ENCODE measurements around the gene PYCR2. TPM values are rescaled to one million over a fixed set of nuclear protein-coding genes. Genes with fewer than 3 reads are reported as not detected.
"Not testable (repeated sequence)": the region's sequence is repeated elsewhere in the genome, so short reads cannot be mapped to it uniquely, and the experiment has no call there.

Gene PYCR2
- total and polyA plus RNA-seq, 4 experiments from 2014 or later = 73.6 to 116 (median 94.3) TPM

DNA sequence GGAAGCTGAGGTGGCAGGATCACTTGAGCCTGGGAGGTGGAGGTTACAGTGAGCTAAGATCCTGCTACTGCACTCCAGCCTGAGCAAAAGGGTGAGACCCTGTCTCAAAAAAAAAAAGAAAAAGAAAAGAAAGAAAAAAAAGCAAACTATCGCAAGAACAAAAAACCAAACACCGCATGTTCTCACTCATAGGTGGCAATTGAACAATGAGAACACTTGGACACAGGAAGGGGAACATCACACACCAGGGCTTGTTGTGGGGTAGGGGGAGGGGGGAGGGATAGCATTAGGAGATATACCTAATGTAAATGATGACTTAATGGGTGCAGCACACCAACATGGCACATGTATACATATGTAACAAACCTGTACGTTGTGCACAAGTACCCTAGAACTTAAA lies 5.4 kb upstream of the PYCR2 start:
- intact Hi-C loops (cut with micrococcal nuclease); H3K4me3 ChIP-seq (ENCODE audit: low read length in 2 of 2); H3K9me3 Mint-ChIP-seq; H3K9me3 ChIP-seq (ENCODE audit: control insufficient read depth in 1 of 2, low read length in 2 of 2); H3K27me3 Mint-ChIP-seq; H3K36me3 ChIP-seq (ENCODE audit: insufficient read depth, low read length); H3K36me3 Mint-ChIP-seq; H3K27me3 ChIP-seq (ENCODE audit: insufficient read depth, low read length); DNase-seq; H3K27ac ChIP-seq (ENCODE audit: low read depth, low read length): not testable (repeated sequence)
- H3K4me1 ChIP-seq (ENCODE audit: insufficient read depth, low read length) = peaks cover 28% of the 10 kb centered on the region
- ChIA-PET CTCF (ENCODE audit: partially characterized antibody) (interaction anchor here (0.8 to 0.9 kb wide), 2 partner anchors 13 to 31 kb away, joined by 3 read pairs; no protein-coding TSS in a partner anchor), POLR2A (ENCODE audit: partially characterized antibody) (interaction anchor here (1.2 to 1.5 kb wide), 3 partner anchors 46 to 462 kb away, joined by 3 to 6 read pairs (median 3); no protein-coding TSS in a partner anchor)
- Mint-ChIP-seq H3K4me3 (peak overlapping the region in 2 of 8 donors; percentile 6 to 43), H3K4me1 (peaks cover 0 to 11% (median 6%) of the 10 kb centered on the region in 4 donors), H3K27ac (peak overlapping the region in 6 of 7 donors; percentile 50 to 89 (median 74))

DNA sequence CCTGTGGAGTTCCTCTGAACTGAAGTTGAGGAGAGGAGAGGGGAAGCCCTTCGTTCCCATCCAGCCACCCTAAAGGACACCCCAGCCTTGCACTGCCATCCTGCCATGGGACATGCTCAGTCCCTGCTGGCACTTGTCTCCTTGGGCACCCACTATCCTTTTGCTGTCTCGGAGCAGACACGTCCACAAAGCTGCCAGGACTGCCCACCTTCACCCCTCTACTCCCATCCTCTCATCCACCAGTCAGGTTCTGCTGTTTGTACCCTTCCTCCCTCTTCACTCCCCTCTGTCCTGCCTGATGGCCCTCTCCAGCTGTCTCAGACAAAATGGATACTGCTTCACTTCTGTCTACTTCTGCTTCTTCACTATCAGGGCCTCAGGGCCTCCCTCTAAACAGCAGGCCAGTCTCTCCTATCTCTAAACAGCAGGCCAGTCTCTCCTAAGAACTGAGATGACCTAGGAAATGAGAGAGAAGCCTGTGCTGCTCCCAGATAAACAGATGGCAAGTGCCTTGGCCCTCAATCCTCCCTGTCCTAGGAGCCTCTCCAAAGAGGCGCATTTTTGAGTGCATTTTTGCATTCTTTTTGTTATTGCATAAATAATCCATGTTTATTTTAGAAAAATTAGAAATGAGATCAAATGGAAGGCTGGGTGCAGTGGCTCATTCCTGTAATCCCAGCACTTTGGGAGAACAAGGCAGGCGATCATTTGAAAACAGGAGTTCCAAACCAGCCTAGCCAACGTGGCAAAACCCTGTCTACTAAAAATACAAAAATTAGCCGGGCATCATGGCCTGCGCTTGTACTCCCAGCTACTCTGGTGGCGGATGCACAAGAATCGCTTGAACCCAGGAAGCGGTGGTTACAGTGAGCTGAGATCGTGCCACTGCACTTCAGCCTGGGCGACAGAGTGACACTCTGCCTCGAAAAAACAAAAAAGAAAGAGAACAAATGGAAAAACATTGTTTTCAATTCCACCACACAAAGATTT lies 4.4 kb upstream of the PYCR2 start:
- no peak overlapping the region for H3K27ac ChIP-seq (ENCODE audit: low read depth, low read length)

GRCh38 chr1:225926551-225927113 lies 2.6 kb upstream of the PYCR2 start:
- Mint-ChIP-seq H3K4me3 (peak overlapping the region in 1 of 8 donors; percentile 26), H3K27ac (peak overlapping the region in 2 of 7 donors; percentile 41 to 52)
- CTCF ChIA-PET (ENCODE audit: partially characterized antibody) = interaction anchor here (1.0 to 1.5 kb wide), 2 partner anchors 8 to 15 kb away, joined by 3 to 5 read pairs; no protein-coding TSS in a partner anchor

More for the DNA sequence above, 4.4 kb upstream of the PYCR2 start:
- Mint-ChIP-seq H3K9me3 (no peaks in the 10 kb centered on the region), H3K36me3 (peaks cover 0 to 6% of the 10 kb centered on the region in 2 donors), H3K4me3 (peak overlapping the region in 6 of 8 donors; percentile 22 to 63 (median 52)), H3K4me1 (peaks cover 3 to 12% (median 8%) of the 10 kb centered on the region in 4 donors), H3K27me3 (no peaks in the 10 kb centered on the region), H3K27ac (peak overlapping the region; percentile 50 to 89 (median 77))
- Histone ChIP-seq H3K4me3 (ENCODE audit: low read length in 2 of 2) (no peak overlapping the region), H3K9me3 (ENCODE audit: control insufficient read depth in 1 of 2, low read length in 2 of 2) (no peaks in the 10 kb centered on the region), H3K36me3 (ENCODE audit: insufficient read depth, low read length) (no peaks in the 10 kb centered on the region), H3K27me3 (ENCODE audit: insufficient read depth, low read length) (no peaks in the 10 kb centered on the region), H3K4me1 (ENCODE audit: insufficient read depth, low read length) (peaks cover 28% of the 10 kb centered on the region)
- intact Hi-C loops (cut with micrococcal nuclease) = no loop called here
- ChIA-PET CTCF (ENCODE audit: partially characterized antibody) (interaction anchor here (0.8 kb wide), 1 partner anchor 12 kb away, joined by 3 read pairs; no protein-coding TSS in a partner anchor), POLR2A (ENCODE audit: partially characterized antibody) (interaction anchor here (1.2 to 1.5 kb wide), 3 partner anchors 45 to 461 kb away, joined by 3 to 6 read pairs (median 3); no protein-coding TSS in a partner anchor)
- DNase-seq = peak in 3 of 5 donors; percentile 20 to 28 (median 26)

DNA sequence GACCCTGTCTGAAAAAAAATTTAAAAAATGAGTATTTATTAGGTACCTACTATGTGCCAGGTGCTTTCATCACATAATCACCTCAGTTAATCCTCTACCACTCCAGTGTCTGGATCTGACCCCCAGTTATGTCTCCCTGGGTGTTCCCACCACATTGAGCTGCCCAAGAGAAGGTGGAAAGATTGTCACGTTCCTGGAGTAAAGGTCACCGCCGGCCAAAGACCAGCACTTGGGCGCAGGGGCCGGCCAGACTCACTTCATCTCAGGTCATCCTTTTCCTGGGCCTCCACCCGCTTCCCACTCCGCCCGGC lies 714 bp downstream of the PYCR2 start:
- ChIA-PET CTCF (ENCODE audit: partially characterized antibody) (interaction anchor here (1.2 to 2.9 kb wide), 4 partner anchors 10 to 146 kb away, joined by 6 to 29 read pairs (median 8); partner anchors contain the start of genes SRP9 and TMEM63A), POLR2A (ENCODE audit: partially characterized antibody) (interaction anchor here (1.0 to 6.2 kb wide), 14 partner anchors 8 to 496 kb away, joined by 3 to 64 read pairs (median 10); partner anchors contain the start of genes H3-3A, LBR, SDE2 and SRP9)
- H3K27ac Mint-ChIP-seq = peak overlapping the region; percentile 90 to 97 (median 95)
- H3K4me3 Mint-ChIP-seq = peak overlapping the region; percentile 90 to 97 (median 94)
- H3K4me1 Mint-ChIP-seq = peaks cover 13 to 52% (median 26%) of the 10 kb centered on the region in 4 donors
- peak overlapping the region; percentile 94 to 96 for H3K4me3 ChIP-seq (ENCODE audit: low read length in 2 of 2)
- H3K27ac ChIP-seq (ENCODE audit: low read depth, low read length) = peak overlapping the region; percentile 85
- no peaks in the 10 kb centered on the region for H3K9me3 Mint-ChIP-seq
- H3K9me3 ChIP-seq (ENCODE audit: control insufficient read depth in 1 of 2, low read length in 2 of 2) = no peaks in the 10 kb centered on the region
- DNase-seq = no peak
- H3K4me1 ChIP-seq (ENCODE audit: insufficient read depth, low read length) = peaks cover 62% of the 10 kb centered on the region
- no peaks in the 10 kb centered on the region for H3K27me3 Mint-ChIP-seq
- H3K36me3 ChIP-seq (ENCODE audit: insufficient read depth, low read length) = peaks cover 29% of the 10 kb centered on the region
- no peaks in the 10 kb centered on the region for H3K27me3 ChIP-seq (ENCODE audit: insufficient read depth, low read length)
- intact Hi-C loops (cut with micrococcal nuclease) = no loop called here
- H3K36me3 Mint-ChIP-seq = peaks cover 12 to 33% of the 10 kb centered on the region in 2 donors

More at GRCh38 chr1:225926551-225927113, 2.6 kb upstream of the PYCR2 start:
- Histone ChIP-seq H3K9me3 (ENCODE audit: control insufficient read depth in 1 of 2, low read length in 2 of 2) (no peaks in the 10 kb centered on the region), H3K36me3 (ENCODE audit: insufficient read depth, low read length) (peaks cover 14% of the 10 kb centered on the region), H3K27me3 (ENCODE audit: insufficient read depth, low read length) (no peaks in the 10 kb centered on the region), H3K27ac (ENCODE audit: low read depth, low read length) (no peak overlapping the region), H3K4me1 (ENCODE audit: insufficient read depth, low read length) (peaks cover 47% of the 10 kb centered on the region), H3K4me3 (ENCODE audit: low read length in 2 of 2) (no peak overlapping the region)
- Mint-ChIP-seq H3K4me1 (peaks cover 8 to 28% (median 16%) of the 10 kb centered on the region in 4 donors), H3K9me3 (no peaks in the 10 kb centered on the region), H3K36me3 (peaks cover 0 to 12% of the 10 kb centered on the region in 2 donors), H3K27me3 (no peaks in the 10 kb centered on the region)
- POLR2A ChIA-PET (ENCODE audit: partially characterized antibody) = interaction anchor here (1.0 kb wide), 1 partner anchor 149 kb away, joined by 3 read pairs; the partner anchor contains the start of gene SRP9
- intact Hi-C loops (cut with micrococcal nuclease) = no loop called here
- DNase-seq = no peak

- Mint-ChIP-seq H3K27ac (peak overlapping the region in 3 of 7 donors; percentile 50 to 90 (median 68)), H3K4me3 (peak overlapping the region in 6 of 8 donors; percentile 38 to 97 (median 94)), H3K36me3 (peaks cover 21 to 41% of the 10 kb centered on the region in 2 donors), H3K4me1 (peaks cover 12 to 56% (median 30%) of the 10 kb centered on the region in 4 donors), H3K9me3 (no peaks in the 10 kb centered on the region), H3K27me3 (no peaks in the 10 kb centered on the region)
- H3K27me3 ChIP-seq (ENCODE audit: insufficient read depth, low read length) = no peaks in the 10 kb centered on the region
- CTCF ChIA-PET (ENCODE audit: partially characterized antibody) = interaction anchor here (2.9 kb wide), 1 partner anchor 10 kb away, joined by 29 read pairs; no protein-coding TSS in a partner anchor
- intact Hi-C loops (cut with micrococcal nuclease) = no loop called here
- no peak overlapping the region for H3K4me3 ChIP-seq (ENCODE audit: low read length in 2 of 2)
- H3K9me3 ChIP-seq (ENCODE audit: control insufficient read depth in 1 of 2, low read length in 2 of 2) = no peaks in the 10 kb centered on the region
- H3K4me1 ChIP-seq (ENCODE audit: insufficient read depth, low read length) = peaks cover 57% of the 10 kb centered on the region
- DNase-seq = no peak
- H3K36me3 ChIP-seq (ENCODE audit: insufficient read depth, low read length) = peaks cover 29% of the 10 kb centered on the region
- POLR2A ChIA-PET (ENCODE audit: partially characterized antibody) = interaction anchor here (1.0 to 6.2 kb wide), 6 partner anchors 17 to 454 kb away, joined by 3 to 64 read pairs (median 42); partner anchors contain the start of genes SRP9 and TMEM63A
- H3K27ac ChIP-seq (ENCODE audit: low read depth, low read length) = no peak overlapping the region
These were observed 2.0 kb downstream of the PYCR2 start for GRCh38 chr1:225921734-225922709.

DNA sequence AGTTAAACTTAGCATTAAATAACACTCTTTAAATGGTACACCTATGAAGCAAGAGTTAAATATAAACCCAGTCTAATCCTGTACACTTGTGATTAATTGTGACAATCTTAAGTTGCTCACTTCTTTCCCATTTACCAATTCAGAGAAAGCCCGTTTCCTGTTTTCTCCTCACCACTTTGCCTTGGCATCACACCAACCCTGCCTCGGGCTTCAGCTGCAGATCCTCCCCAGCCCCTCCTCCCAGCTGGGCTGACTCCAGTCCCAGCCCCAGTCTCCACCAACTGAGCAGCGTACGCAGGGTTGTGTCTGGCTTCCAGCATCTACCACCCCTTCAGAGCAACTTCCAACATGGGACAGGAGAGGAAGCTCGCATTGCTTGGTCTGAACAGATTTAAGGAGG lies 4.1 kb downstream of the PYCR2 start:
- Mint-ChIP-seq H3K27ac (peak overlapping the region in 3 of 7 donors; percentile 9 to 79 (median 57)), H3K4me1 (peaks cover 14 to 48% (median 30%) of the 10 kb centered on the region in 4 donors), H3K4me3 (peak overlapping the region in 5 of 8 donors; percentile 15 to 45 (median 36)), H3K36me3 (peaks cover 28 to 49% of the 10 kb centered on the region in 2 donors), H3K27me3 (no peaks in the 10 kb centered on the region), H3K9me3 (no peaks in the 10 kb centered on the region)
- intact Hi-C loops (cut with micrococcal nuclease) = no loop called here
- DNase-seq = no peak
- peaks cover 47% of the 10 kb centered on the region for H3K4me1 ChIP-seq (ENCODE audit: insufficient read depth, low read length)
- no peak overlapping the region for H3K4me3 ChIP-seq (ENCODE audit: low read length in 2 of 2)
- H3K36me3 ChIP-seq (ENCODE audit: insufficient read depth, low read length) = peaks cover 29% of the 10 kb centered on the region
- POLR2A ChIA-PET (ENCODE audit: partially characterized antibody) = interaction anchor here (0.9 to 6.2 kb wide), 5 partner anchors 19 to 74 kb away, joined by 3 to 61 read pairs (median 3); partner anchors contain the start of gene TMEM63A
- H3K9me3 ChIP-seq (ENCODE audit: control insufficient read depth in 1 of 2, low read length in 2 of 2) = no peaks in the 10 kb centered on the region
- no peaks in the 10 kb centered on the region for H3K27me3 ChIP-seq (ENCODE audit: insufficient read depth, low read length)
- no peak overlapping the region for H3K27ac ChIP-seq (ENCODE audit: low read depth, low read length)
- CTCF ChIA-PET (ENCODE audit: partially characterized antibody) = interaction anchor here (0.6 to 1.6 kb wide), 5 partner anchors 8 to 206 kb away, joined by 3 to 4 read pairs (median 3); no protein-coding TSS in a partner anchor

All from CD4-positive, alpha-beta memory T cell (primary cell).